Endothelial cell of umbilical vein (primary cell): ENCODE data around the gene ATAD1. TPM values are rescaled to one million over a fixed set of nuclear protein-coding genes. Genes with fewer than 3 reads are reported as not detected.
"Not testable (repeated sequence)": the region's sequence is repeated elsewhere in the genome, so short reads cannot be mapped to it uniquely, and the experiment has no call there.

ENCODE experiments used
- BruUV-seq: library from RNA; stranded (reverse); fragments of 400-500 nt; replicated peaks from 2 replicates; lab custom pipeline; 2021; lab: Mats Ljungman, UMichigan
- CTCF ChIA-PET: fragments of 300-600, 350-600 bp; sonication (Branson Sonifier 250); formaldehyde crosslinking; loops from one replicate; lab custom pipeline; 2021; ENCODE audit warnings: antibody characterized with exemption, inconsistent platforms; lab: Charles Lee
- POLR2A ChIA-PET: fragments of 300-600, 350-600 bp; sonication (Branson Sonifier 250); formaldehyde crosslinking; loops from one replicate; lab custom pipeline; 2021; ENCODE audit warnings: antibody characterized with exemption, inconsistent platforms; lab: Charles Lee
- DNase-seq: peaks from one replicate; pipeline ENCODE4 v3.0.0-alpha.2; 2011; ENCODE audit warnings: low read depth, low spot score
- FAIRE-seq: peaks from 2 replicates; lab custom pipeline; 2011; peaks lifted over from hg19 to GRCh38; lab: Jason Lieb, UNC
- H2AFZ ChIP-seq: 2 replicates; pipeline ENCODE4 v1.6.0; 2012; ENCODE audit warnings: low read depth, low read length, control low read depth, inconsistent platforms
- H3K27ac ChIP-seq: 2 replicates; pipeline ENCODE4 v1.5.1; 2011; ENCODE audit warnings: low read depth, mild to moderate bottlenecking, control low read depth, low read length, moderate library complexity; ENCODE audit not compliant: insufficient read depth
- H3K27me3 ChIP-seq, 2 experiments: 2 replicates each; pipeline versions ENCODE4 v1.6.0 to v1.6.1; 2011; ENCODE audit warnings: low read length in 2 of 2, mixed read lengths in 1 of 2; ENCODE audit not compliant: control insufficient read depth in 2 of 2, insufficient read depth in 2 of 2
- H3K36me3 ChIP-seq, 2 experiments: 2 replicates in 1 of 2; 3 replicates in 1 of 2; pipeline ENCODE4 v1.5.1; 2011; ENCODE audit warnings: low read length in 2 of 2, mild to moderate bottlenecking in 1 of 2, moderate library complexity in 1 of 2; ENCODE audit not compliant: control insufficient read depth in 2 of 2, insufficient read depth in 2 of 2; ENCODE audit errors: extremely low read depth in 1 of 2
- H3K4me1 ChIP-seq: 3 replicates; pipeline ENCODE4 v1.5.1; 2011; ENCODE audit warnings: mild to moderate bottlenecking, low read length; ENCODE audit not compliant: control insufficient read depth, insufficient read depth; ENCODE audit errors: extremely low read depth
- H3K4me2 ChIP-seq: 2 replicates; pipeline ENCODE4 v1.6.1; 2011; ENCODE audit warnings: low read length, control low read depth, mixed read lengths; ENCODE audit not compliant: insufficient read depth
- H3K4me3 ChIP-seq, 3 experiments: fragments of 200-600 bp in 1 of 3; sonication (generic), shearing (Covaris generic) in 1 of 3; replicated peaks in 1 of 3; 2 replicates each; pipeline ENCODE4 v1.5.1; 2011 to 2016; ENCODE audit warnings: control low read depth in 3 of 3, low read length in 3 of 3, mild to moderate bottlenecking in 2 of 3, inconsistent platforms in 1 of 3, low read depth in 1 of 3, moderate library complexity in 1 of 3; ENCODE audit not compliant: insufficient read depth in 1 of 3
- H3K79me2 ChIP-seq: 2 replicates; pipeline ENCODE4 v1.6.0; 2012; ENCODE audit warnings: low read length, inconsistent platforms; ENCODE audit not compliant: control insufficient read depth, insufficient read depth
- H3K9ac ChIP-seq: replicated peaks from 2 replicates; pipeline ENCODE3; 2011; ENCODE audit warnings: low read length, control low read depth; ENCODE audit not compliant: insufficient read depth; ENCODE audit errors: extremely low read depth
- H3K9me1 ChIP-seq: replicated peaks from 3 replicates; pipeline ENCODE4 v1.6.0; 2011; ENCODE audit warnings: mild to moderate bottlenecking, low read length; ENCODE audit not compliant: control insufficient read depth, insufficient read depth; ENCODE audit errors: extremely low read depth
- H3K9me3 ChIP-seq: replicated peaks from 2 replicates; pipeline ENCODE4 v1.5.1; 2012; ENCODE audit warnings: low read length, inconsistent platforms; ENCODE audit not compliant: control insufficient read depth, insufficient read depth
- H4K20me1 ChIP-seq: replicated peaks from 2 replicates; pipeline ENCODE3; 2011; ENCODE audit warnings: mild to moderate bottlenecking, low read length; ENCODE audit not compliant: control insufficient read depth, insufficient read depth; ENCODE audit errors: extremely low read depth
- EZH2 ChIP-seq: IDR thresholded peaks from 2 replicates; pipeline ENCODE4 v1.6.1; 2012; ENCODE audit warnings: borderline replicate concordance, low read depth, mild to moderate bottlenecking, moderate library complexity, low read length, inconsistent platforms; ENCODE audit not compliant: severe bottlenecking
- FOS ChIP-seq: IDR thresholded peaks from 2 replicates; pipeline ENCODE4 v1.6.1; 2011; ENCODE audit warnings: mild to moderate bottlenecking, low read length, moderate library complexity, borderline replicate concordance; ENCODE audit not compliant: insufficient read depth
- GATA2 ChIP-seq: IDR thresholded peaks from 2 replicates; pipeline ENCODE4 v1.7.0; 2011; ENCODE audit warnings: low read depth, mild to moderate bottlenecking, moderate library complexity, mixed read lengths, low read length; ENCODE audit not compliant: insufficient read length, insufficient read depth
- JUN ChIP-seq: IDR thresholded peaks from 2 replicates; pipeline ENCODE4 v1.6.1; 2011; ENCODE audit warnings: borderline replicate concordance, low read depth; ENCODE audit not compliant: insufficient read length, insufficient read depth
- MYC ChIP-seq: IDR thresholded peaks from one replicate; pipeline ENCODE4 v1.6.1; 2011; ENCODE audit warnings: mild to moderate bottlenecking, low read depth, low read length
- POLR2A ChIP-seq: IDR thresholded peaks from 2 replicates; pipeline ENCODE4 v1.6.1; 2012; ENCODE audit warnings: low read depth, mild to moderate bottlenecking, control low read depth, low read length
- POLR2AphosphoS5 ChIP-seq: IDR thresholded peaks from 2 replicates; pipeline ENCODE4 v1.6.1; 2012; ENCODE audit warnings: low read depth, mild to moderate bottlenecking, control low read depth, low read length, moderate library complexity; ENCODE audit not compliant: insufficient read depth
- dilution Hi-C: fragments of 300-500 bp; cut with MboI; formaldehyde crosslinking; loops from one replicate; pipeline ENCODE4 v1.15.0; 2019; ENCODE audit warnings: low sequenced_read_pairs; ENCODE audit not compliant: extremely low pct_ligation_motif_present
- intact Hi-C: fragments of 100-400 bp; cut with micrococcal nuclease; formaldehyde crosslinking; loops from one replicate; pipeline ENCODE4 v1.10.0; 2022
- polyA plus RNA-seq, 4 experiments: library from polyadenylated mRNA; depleted of rRNA in 3 of 4; stranded (reverse) in 3 of 4; unstranded in 1 of 4; fragments of >200 nt; gene quantifications; 2 replicates each; pipeline versions ENCODE4 v1.2.1 to v1.2.3, GENCODE V29; 2011 to 2012; ENCODE audit warnings: missing spikeins in 1 of 4
- total RNA-seq: library from RNA; stranded (reverse); gene quantifications from 2 replicates; pipeline ENCODE4 v1.2.3, GENCODE V29; 2021
- TF ChIP-seq, protein P1 (sequence below), 2 donors: IDR thresholded peaks; 1 replicate in 1 of 2; 2 replicates in 1 of 2; pipeline ENCODE4 v1.5.1; 2011; ENCODE audit warnings: low read length in 2 of 2, mild to moderate bottlenecking in 2 of 2, moderate library complexity in 2 of 2, control low read depth in 1 of 2, inconsistent platforms in 1 of 2, low read depth in 1 of 2; ENCODE audit not compliant: insufficient read depth in 1 of 2; ENCODE audit errors: extremely low read depth in 1 of 2
- TF ChIP-seq, protein P2 (sequence below): IDR thresholded peaks from 2 replicates; pipeline ENCODE4 v1.6.1; 2011; ENCODE audit not compliant: insufficient read depth, insufficient read length

Gene ATAD1
- total and polyA plus RNA-seq, 2 donors (not counting 3 experiments of a cell fraction or from before 2014, with no cell fraction given): 5.2 to 25.8 TPM

DNA sequence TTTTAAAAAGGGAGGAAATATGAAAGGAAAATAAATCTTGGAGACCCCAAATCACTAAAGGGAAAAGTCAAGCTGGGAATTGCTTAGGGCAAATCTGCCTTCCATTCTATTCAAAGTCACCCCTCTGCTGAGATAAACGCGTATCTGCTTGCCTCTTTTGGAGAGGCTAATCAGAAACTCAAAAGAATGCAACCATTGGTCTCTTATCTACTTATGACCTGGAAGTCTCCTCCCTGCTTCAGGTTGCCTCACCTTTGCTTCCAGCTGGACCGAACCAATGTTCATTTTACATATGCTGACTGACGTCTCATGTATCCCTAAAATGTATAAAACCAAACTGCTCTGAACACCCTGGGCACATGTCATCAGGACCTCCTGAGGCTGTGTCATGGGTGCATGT lies 14.7 kb downstream of the ATAD1 start:
- intact Hi-C loops: no loop called here

DNA sequence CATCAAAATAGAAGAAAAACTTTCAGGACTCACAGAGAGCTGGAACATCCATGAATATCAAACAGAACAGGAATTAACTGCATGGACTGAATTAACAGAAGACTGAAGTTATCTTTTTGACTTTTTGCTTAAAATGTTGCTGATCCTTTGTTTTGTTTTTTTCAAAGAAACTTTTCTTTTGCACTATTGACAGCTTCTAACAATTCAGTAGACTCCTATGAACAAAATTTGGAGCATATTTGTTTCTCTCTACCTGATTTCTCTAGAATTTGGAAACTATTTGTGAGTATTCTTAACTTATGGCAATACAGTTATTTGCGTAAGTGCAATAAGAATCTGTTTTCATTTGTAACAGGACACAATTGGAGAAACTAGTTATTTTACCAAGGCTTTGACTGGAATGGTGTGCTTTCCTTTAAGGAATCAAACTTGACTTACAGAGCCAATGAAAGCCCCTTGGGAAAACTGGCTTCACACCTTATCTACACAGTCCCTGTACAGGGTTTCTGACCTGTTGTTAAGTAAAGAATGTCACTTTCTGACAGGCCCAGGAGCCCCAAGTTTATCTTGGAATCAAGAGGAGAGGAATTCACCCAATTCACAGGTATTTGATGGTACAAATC lies 16.1 kb downstream of the ATAD1 start:
- H3K27ac ChIP-seq, H4K20me1 ChIP-seq, H3K4me2 ChIP-seq, FAIRE-seq, intact Hi-C loops, BruUV-seq, DNase-seq, H2AFZ ChIP-seq, H3K27me3 ChIP-seq, CTCF ChIA-PET, H3K9me1 ChIP-seq, H3K4me3 ChIP-seq, H3K4me1 ChIP-seq, H3K9me3 ChIP-seq, dilution Hi-C loops, H3K36me3 ChIP-seq, H3K9ac ChIP-seq, POLR2A ChIA-PET: not testable (repeated sequence)
- H3K79me2 ChIP-seq: peaks cover 26% of the 10 kb centered on the region

More for the DNA sequence above, 14.7 kb downstream of the ATAD1 start:
- H3K9me1 ChIP-seq: no peaks in the 10 kb centered on the region
- POLR2A ChIA-PET: no interaction called here
- dilution Hi-C loops: no loop called here
- peaks cover 0 to 3% of the 10 kb centered on the region in 2 experiments for H3K36me3 ChIP-seq
- H3K27ac ChIP-seq: no peak overlapping the region
- TF ChIP-seq, protein P1, sequence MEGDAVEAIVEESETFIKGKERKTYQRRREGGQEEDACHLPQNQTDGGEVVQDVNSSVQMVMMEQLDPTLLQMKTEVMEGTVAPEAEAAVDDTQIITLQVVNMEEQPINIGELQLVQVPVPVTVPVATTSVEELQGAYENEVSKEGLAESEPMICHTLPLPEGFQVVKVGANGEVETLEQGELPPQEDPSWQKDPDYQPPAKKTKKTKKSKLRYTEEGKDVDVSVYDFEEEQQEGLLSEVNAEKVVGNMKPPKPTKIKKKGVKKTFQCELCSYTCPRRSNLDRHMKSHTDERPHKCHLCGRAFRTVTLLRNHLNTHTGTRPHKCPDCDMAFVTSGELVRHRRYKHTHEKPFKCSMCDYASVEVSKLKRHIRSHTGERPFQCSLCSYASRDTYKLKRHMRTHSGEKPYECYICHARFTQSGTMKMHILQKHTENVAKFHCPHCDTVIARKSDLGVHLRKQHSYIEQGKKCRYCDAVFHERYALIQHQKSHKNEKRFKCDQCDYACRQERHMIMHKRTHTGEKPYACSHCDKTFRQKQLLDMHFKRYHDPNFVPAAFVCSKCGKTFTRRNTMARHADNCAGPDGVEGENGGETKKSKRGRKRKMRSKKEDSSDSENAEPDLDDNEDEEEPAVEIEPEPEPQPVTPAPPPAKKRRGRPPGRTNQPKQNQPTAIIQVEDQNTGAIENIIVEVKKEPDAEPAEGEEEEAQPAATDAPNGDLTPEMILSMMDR (IDR thresholded peaks at IDR 0.05; ENCODE audit: extremely low read depth in 1 of 2, insufficient read depth in 1 of 2, low read depth in 1 of 2, low read length in 2 of 2): no peak
- TF ChIP-seq EZH2 (no peak), POLR2AphosphoS5 (no peak), MYC (no peak), GATA2 (no peak), FOS (no peak), JUN (no peak), POLR2A (no peak)
- TF ChIP-seq, protein P2, sequence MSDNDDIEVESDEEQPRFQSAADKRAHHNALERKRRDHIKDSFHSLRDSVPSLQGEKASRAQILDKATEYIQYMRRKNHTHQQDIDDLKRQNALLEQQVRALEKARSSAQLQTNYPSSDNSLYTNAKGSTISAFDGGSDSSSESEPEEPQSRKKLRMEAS: no peak
- H3K27me3 ChIP-seq: no peaks in the 10 kb centered on the region
- no peaks in the 10 kb centered on the region for H3K9me3 ChIP-seq
- H3K4me1 ChIP-seq: no peaks in the 10 kb centered on the region
- no peak overlapping the region for H3K4me3 ChIP-seq
- FAIRE-seq (no peak), DNase-seq (no peak)
- CTCF ChIA-PET: interaction anchor here (1.1 kb wide), 1 partner anchor 47 kb away, joined by 3 read pairs; no protein-coding TSS in a partner anchor
- BruUV-seq: no TSS peak
- peaks cover 26% of the 10 kb centered on the region for H3K79me2 ChIP-seq
- H3K4me2 ChIP-seq: no peak overlapping the region
- H2AFZ ChIP-seq: no peak overlapping the region
- no peak overlapping the region for H3K9ac ChIP-seq
- H4K20me1 ChIP-seq: peaks cover 3% of the 10 kb centered on the region
